Measurements from ENCODE around the gene FAM114A1.

Gene FAM114A1

GRCh38 chr4:38925492-38926413, 58.1 kb downstream of the FAM114A1 start:
- TF ChIP-seq FOXP2 (optimal IDR thresholded peaks at IDR 0.05; ENCODE audit: borderline replicate concordance, extremely low read depth, extremely low read length, insufficient read depth) (no peak), TAF1 (IDR thresholded peaks at IDR 0.05; ENCODE audit: borderline replicate concordance, insufficient read depth, low read length) (no peak), POLR2AphosphoS5 (IDR thresholded peaks at IDR 0.05; ENCODE audit: low read depth, low read length) (no peak), SIN3A (IDR thresholded peaks at IDR 0.05; ENCODE audit: borderline replicate concordance, insufficient read depth, low read length) (no peak), REST (IDR thresholded peaks at IDR 0.05; ENCODE audit: insufficient read depth in 1 of 2, low read depth in 2 of 2, low read length in 2 of 2) (no peak)

DNA sequence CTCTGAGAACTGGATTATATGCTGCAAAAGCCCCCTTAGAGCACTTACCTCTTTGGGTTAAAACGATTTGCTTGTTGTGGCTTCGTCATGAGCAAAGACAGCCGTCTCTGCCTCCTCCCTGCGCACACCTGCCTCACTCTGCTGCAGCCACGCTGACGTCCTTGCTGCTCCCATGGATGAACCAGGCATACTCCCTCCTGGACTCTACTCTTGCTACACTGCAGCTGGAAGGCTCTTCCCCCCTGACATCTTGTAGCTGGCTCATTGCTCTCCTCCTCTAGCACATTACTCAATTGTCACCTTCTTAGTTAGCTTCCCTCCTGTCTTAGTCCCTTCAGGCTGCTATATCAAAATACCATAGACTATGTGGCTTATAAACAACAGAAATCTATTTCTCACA, 59.3 kb downstream of the FAM114A1 start:
- TF ChIP-seq POLR2AphosphoS5 (IDR thresholded peaks at IDR 0.05; ENCODE audit: low read depth, low read length) (no peak), FOXP2 (optimal IDR thresholded peaks at IDR 0.05; ENCODE audit: borderline replicate concordance, extremely low read depth, extremely low read length, insufficient read depth) (no peak), TAF1 (IDR thresholded peaks at IDR 0.05; ENCODE audit: borderline replicate concordance, insufficient read depth, low read length) (no peak), SIN3A (IDR thresholded peaks at IDR 0.05; ENCODE audit: borderline replicate concordance, insufficient read depth, low read length) (no peak), REST (IDR thresholded peaks at IDR 0.05; ENCODE audit: insufficient read depth in 1 of 2, low read depth in 2 of 2, low read length in 2 of 2) (no peak)

- no peak for TF ChIP-seq POLR2AphosphoS5 (IDR thresholded peaks at IDR 0.05; ENCODE audit: low read depth, low read length)
- TF ChIP-seq REST (IDR thresholded peaks at IDR 0.05; ENCODE audit: insufficient read depth in 1 of 2, low read depth in 2 of 2, low read length in 2 of 2) = no peak
- TF ChIP-seq FOXP2 (optimal IDR thresholded peaks at IDR 0.05; ENCODE audit: borderline replicate concordance, extremely low read depth, extremely low read length, insufficient read depth) = no peak
- no peak for TF ChIP-seq TAF1 (IDR thresholded peaks at IDR 0.05; ENCODE audit: borderline replicate concordance, insufficient read depth, low read length)
- TF ChIP-seq SIN3A (IDR thresholded peaks at IDR 0.05; ENCODE audit: borderline replicate concordance, insufficient read depth, low read length) = no peak
Observed at GRCh38 chr4:38928568-38928967, 61.0 kb downstream of the FAM114A1 start.

GRCh38 chr4:38928974-38929373, 61.4 kb downstream of the FAM114A1 start:
- TF ChIP-seq REST (IDR thresholded peaks at IDR 0.05; ENCODE audit: insufficient read depth in 1 of 2, low read depth in 2 of 2, low read length in 2 of 2) = no peak
- no peak for TF ChIP-seq SIN3A (IDR thresholded peaks at IDR 0.05; ENCODE audit: borderline replicate concordance, insufficient read depth, low read length)
- no peak for TF ChIP-seq FOXP2 (optimal IDR thresholded peaks at IDR 0.05; ENCODE audit: borderline replicate concordance, extremely low read depth, extremely low read length, insufficient read depth)
- TF ChIP-seq TAF1 (IDR thresholded peaks at IDR 0.05; ENCODE audit: borderline replicate concordance, insufficient read depth, low read length) = no peak
- no peak for TF ChIP-seq POLR2AphosphoS5 (IDR thresholded peaks at IDR 0.05; ENCODE audit: low read depth, low read length)
